ENCODE measurements around the gene UFC1.
A peak's percentile ranks its signal among the peaks of the same experiment; 100 is the strongest.

UFC1 gene

GRCh38 chr1:161133220-161133740 lies 20.5 kb upstream of the UFC1 start:
- DNase-seq (ENCODE audit: low spot score) = no peak

DNA sequence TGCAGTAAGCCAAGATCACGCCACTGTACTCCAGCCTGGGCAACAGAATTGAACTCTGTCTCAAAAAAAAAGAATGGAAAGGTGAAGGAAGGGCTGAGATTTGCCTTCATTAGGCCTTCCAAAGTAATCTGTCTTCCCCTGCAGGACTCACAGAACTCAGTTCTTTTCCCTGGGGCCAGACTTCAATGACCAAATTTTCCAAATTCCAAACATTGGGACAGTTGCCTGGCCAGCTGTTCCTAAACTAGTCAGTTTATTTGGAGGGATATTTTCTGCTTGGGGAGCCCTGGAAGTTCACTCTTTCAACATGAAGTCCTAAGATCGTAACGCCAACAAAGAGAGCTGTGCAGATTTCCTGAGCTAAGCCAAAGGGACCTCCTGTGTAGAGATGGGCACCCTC lies 15.9 kb upstream of the UFC1 start:
- no peak for DNase-seq (ENCODE audit: low spot score)

- DNase-seq (ENCODE audit: low spot score) = no peak
Measured at GRCh38 chr1:161138431-161138830, 15.3 kb upstream of the UFC1 start.

DNA sequence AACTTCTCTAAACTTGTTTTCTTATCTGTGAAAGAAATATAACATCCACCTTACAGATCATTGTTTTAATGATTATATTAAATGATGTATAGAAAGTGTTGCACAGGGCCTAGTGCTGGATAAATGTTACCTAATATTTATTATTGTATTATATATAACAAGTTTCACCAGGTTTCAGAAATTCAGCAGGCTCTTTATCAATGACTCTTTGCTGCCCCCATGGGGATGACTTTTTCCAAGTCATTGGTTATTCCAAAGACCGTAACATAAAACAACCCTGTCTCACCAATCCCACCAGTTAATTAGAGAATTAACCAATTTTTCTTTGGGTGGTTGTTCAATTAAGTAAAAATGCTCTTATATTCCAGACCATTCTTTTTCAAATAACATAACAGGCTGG lies 14.0 kb upstream of the UFC1 start:
- DNase-seq (ENCODE audit: low spot score) = no peak

GRCh38 chr1:161140755-161141400 lies 12.9 kb upstream of the UFC1 start:
- no peak for DNase-seq (ENCODE audit: low spot score)

DNA sequence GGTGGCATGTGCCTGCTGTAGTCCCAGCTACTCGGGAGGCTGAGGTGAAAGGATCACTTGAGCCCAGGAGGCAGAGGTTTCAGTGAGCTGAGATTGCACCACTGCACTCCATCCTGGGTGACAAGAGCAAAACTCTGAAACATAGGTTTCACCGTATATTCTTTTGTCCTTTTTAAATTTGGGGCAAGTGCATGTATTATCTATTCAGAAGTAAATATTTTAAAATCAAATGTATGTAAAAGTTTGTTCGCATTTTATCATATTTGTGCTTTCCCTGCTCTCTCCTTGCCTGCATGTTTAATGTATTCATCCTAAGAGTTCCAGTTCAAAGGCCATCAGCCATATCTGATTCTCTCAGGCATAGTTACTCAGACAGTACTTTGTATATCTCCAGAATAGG lies 7.9 kb upstream of the UFC1 start:
- DNase-seq (ENCODE audit: low spot score) = no peak

DNA sequence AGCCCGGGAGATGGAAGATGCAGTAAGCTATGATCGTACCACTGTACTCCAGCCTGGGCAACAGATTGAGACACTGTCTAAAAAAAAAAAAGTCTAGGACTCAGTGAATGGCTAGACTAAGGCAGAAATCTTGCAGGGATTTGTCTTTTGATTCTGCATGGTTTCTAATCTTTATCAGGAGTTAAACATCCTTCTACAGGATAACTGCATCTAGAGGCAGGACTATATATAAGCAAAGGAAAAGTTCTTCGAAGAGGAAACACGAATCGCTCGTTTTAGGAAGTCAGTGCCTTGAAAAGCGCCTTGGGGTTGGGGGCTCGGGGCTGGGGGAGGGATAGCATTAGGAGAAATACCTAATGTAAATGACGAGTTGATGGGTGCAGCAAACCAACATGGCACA lies 602 bp upstream of the UFC1 start:
- DNase-seq (ENCODE audit: low spot score) = no peak

DNA sequence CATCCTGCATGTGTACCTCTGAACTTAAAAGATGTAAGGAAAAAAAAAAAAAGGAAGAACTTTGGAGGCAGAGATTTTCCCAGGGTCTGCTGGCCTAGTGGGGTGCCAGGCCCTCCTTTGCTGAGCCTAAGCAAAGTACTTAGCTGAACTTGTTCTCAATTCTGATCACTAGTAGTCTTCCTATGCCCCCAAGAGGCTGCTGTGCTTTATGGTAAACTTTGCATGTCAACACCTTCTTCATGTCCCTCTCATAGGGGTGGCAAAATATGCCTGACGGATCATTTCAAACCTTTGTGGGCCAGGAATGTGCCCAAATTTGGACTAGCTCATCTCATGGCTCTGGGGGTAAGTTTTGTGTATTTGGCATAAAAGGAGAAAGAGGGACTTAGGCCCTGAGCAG lies 4.1 kb downstream of the UFC1 start:
- no peak for DNase-seq (ENCODE audit: low spot score)

GRCh38 chr1:161158316-161159010 lies 4.7 kb downstream of the UFC1 start:
- no peak for DNase-seq (ENCODE audit: low spot score)

GRCh38 chr1:161159087-161159912 lies 5.5 kb downstream of the UFC1 start, which contains the start of gene USP21:
Gene USP21 (plus strand): TSS chr1:161159500. CDS start chr1:161160641, 1,141 bp downstream.
- peak; percentile 92 for DNase-seq (ENCODE audit: low spot score)

DNA sequence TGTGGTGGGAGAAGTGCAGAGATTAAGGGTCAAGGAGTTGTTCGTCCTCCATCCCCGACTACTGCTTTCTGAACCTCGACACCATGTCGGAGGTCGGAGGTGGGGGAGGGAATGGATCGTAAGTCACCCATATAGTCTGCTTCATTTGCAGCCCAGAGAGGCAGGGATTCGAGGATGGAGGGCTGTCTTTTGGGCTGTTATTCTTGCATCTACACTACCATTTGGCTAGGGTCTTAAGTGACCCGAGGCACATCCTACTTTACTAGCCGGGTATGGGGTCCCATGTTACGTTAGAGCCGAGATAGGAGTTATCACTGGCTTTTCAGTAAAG lies 6.1 kb downstream of the UFC1 start:
- no peak for DNase-seq (ENCODE audit: low spot score)

DNA sequence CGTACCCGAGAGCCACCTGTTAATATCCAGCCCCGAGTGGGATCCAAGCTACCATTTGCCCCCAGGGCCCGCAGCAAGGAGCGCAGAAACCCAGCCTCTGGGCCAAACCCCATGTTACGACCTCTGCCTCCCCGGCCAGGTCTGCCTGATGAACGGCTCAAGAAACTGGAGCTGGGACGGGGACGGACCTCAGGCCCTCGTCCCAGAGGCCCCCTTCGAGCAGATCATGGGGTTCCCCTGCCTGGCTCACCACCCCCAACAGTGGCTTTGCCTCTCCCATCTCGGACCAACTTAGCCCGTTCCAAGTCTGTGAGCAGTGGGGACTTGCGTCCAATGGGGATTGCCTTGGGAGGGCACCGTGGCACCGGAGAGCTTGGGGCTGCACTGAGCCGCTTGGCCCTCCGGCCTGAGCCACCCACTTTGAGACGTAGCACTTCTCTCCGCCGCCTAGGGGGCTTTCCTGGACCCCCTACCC lies 6.9 kb downstream of the UFC1 start:
- no peak for DNase-seq (ENCODE audit: low spot score)

DNA sequence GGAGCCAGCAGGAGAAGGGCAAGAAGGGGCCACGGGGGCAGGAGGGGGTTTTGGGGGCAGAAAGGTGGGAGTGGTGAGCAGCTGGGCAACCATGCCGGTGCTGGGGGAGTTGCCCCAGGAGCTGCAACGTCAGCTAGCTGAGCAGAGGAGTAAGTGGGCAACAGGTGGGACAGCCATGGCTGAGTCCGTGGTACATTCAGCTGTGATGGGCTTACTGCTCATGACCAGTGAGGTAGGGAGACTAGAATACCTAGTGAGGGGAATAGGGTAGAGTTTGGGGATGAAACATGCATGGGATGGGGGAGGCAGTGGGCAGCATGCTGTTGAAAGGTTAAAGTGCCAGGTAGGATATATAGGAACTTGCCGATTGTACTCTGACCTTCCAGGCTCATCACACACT lies 7.9 kb downstream of the UFC1 start:
- DNase-seq (ENCODE audit: low spot score) = no peak

- no peak for DNase-seq (ENCODE audit: low spot score)
Measured at GRCh38 chr1:161162052-161162451, 8.3 kb downstream of the UFC1 start.

DNA sequence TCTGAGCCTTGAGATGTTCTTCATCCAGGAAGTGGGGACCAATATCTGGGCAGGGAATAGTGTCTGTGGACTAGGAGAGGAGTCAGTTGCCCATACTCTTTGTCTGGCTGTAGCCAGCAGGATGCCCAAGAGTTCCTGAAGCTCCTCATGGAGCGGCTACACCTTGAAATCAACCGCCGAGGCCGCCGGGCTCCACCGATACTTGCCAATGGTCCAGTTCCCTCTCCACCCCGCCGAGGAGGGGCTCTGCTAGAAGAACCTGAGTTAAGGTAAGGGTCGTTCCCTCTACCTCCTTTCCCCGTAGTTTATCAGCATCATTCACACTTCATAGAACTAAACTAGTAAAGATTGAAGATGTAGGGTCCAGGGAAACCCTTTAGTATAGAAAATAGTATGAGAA lies 9.0 kb downstream of the UFC1 start:
- DNase-seq (ENCODE audit: low spot score) = no peak

DNA sequence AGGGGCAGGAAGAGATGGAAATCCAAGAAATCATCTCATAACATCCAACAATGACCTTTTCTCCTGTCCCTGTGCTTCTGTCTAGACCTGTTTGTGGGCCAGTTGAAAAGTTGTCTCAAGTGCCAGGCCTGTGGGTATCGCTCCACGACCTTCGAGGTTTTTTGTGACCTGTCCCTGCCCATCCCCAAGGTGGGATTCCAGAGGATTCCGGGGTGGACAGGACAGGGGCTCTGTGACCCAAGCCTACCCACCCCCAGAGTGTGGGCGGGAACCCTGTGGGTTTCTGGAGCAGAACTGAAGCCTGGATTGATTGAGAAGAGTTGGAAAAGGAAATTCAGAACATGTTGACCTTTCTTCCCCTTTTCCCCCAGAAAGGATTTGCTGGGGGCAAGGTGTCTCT lies 10.0 kb downstream of the UFC1 start:
- DNase-seq (ENCODE audit: low spot score) = no peak

GRCh38 chr1:161164901-161165610 lies 11.3 kb downstream of the UFC1 start:
- no peak for DNase-seq (ENCODE audit: low spot score)

DNA sequence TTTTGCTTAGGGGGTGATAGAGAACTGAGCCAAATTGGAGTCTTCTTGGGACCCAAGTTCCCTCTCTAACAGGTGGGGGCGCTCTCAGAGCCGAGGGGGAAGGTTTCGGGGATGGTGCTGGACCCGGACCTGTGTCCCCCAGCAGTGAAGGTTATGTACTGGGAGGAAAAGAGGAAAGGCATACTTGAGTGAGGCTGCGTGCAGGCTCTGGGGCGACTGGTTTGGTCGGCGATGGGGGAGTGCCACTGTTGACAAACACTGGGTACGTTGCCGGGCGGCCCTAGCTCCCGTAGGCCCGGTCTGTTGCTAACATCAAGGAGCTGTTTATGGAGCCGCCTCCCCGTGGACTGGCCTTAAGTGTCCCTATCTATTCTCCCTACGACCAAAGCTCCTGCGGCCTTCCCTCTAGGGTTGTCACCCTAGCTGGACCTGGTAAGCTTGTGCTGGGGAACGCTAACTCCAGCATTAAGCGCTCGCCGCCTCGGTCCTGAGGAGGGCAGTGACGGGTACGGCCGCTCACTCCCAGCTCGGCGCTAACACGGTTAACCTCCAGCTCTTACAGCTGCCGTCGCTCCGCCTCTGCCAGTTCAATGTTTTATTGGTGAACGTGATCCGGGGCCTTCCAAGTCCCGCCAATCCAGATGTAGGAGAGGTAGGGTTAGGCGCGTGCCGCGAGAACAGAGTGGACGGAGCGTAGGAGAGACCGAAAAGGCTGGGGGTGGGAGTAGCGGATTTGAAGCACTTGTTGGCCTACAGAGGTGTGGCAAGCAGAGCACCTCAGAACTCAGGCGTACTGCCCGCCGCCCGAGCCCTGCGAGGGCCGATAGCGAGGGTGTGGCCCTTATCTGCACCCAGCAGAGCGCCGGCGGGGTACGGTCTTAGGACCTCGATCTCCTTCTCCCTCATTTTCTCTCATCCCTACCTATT lies 12.2 kb downstream of the UFC1 start, which contains the start of gene PPOX:
PPOX (plus strand) TSS at position 685 of the 927 bp plus-strand sequence. CDS start 422 bp downstream, outside the sequence.
- DNase-seq (ENCODE audit: low spot score) = peak; percentile 99

DNA sequence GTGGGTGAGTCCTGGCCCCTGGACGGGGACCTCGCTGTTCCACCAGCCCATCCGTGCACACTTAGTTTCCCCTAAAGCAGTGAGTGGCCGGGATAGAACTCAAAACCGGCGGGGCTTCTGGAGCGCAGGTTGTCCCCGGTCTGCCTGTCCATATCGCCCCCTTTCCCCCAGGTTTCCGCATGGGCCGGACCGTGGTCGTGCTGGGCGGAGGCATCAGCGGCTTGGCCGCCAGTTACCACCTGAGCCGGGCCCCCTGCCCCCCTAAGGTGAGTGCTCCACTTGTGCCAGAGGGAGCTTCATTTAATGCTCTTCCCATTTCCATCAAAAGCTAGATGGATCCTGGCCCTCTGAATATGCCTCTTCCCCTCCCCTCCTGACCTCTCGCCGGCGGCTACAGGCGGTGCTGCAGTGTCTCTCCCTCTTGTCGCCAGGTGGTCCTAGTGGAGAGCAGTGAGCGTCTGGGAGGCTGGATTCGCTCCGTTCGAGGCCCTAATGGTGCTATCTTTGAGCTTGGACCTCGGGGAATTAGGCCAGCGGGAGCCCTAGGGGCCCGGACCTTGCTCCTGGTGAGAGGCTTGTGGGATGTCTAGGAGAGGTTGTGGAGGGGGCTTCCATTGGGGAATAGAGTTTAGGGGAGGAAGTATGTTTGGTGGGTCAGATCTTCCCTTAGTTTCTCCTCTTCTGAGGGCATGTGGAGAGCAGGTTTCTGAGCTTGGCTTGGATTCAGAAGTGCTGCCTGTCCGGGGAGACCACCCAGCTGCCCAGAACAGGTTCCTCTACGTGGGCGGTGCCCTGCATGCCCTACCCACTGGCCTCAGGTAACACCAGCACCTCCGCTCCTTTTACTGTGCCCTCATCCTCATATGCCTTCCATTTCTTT lies 13.1 kb downstream of the UFC1 start:
- DNase-seq (ENCODE audit: low spot score) = no peak

- DNase-seq (ENCODE audit: low spot score) = no peak
Measured at GRCh38 chr1:161168906-161169305, 15.1 kb downstream of the UFC1 start.
